Ishikawa (cell line): ENCODE measurements around the gene ZCCHC14.

Source experiments
- CEBPB ChIP-seq: IDR thresholded peaks from 2 replicates; pipeline ENCODE4 v1.6.1; 2012
- CREB1 ChIP-seq: IDR thresholded peaks from 2 replicates; pipeline ENCODE4 v1.6.1; 2012; ENCODE audit warnings: low read depth
- EGR1 ChIP-seq: IDR thresholded peaks from 2 replicates; pipeline ENCODE4 v1.6.1; 2012
- EP300 ChIP-seq: IDR thresholded peaks from 2 replicates; pipeline ENCODE4 v1.6.1; 2012; ENCODE audit warnings: borderline replicate concordance
- FOXM1 ChIP-seq: IDR thresholded peaks from 2 replicates; pipeline ENCODE4 v1.6.1; 2012; ENCODE audit warnings: low read depth, borderline replicate concordance
- MAX ChIP-seq: IDR thresholded peaks from 2 replicates; pipeline ENCODE4 v1.6.1; 2012
- NFIC ChIP-seq: IDR thresholded peaks from 2 replicates; pipeline ENCODE4 v1.6.1; 2012
- RAD21 ChIP-seq: IDR thresholded peaks from 2 replicates; pipeline ENCODE4 v1.6.1; 2012; ENCODE audit warnings: low read depth
- REST ChIP-seq: IDR thresholded peaks from 2 replicates; pipeline ENCODE4 v1.6.1; 2012; ENCODE audit warnings: low read depth, mild to moderate bottlenecking
- TAF1 ChIP-seq: IDR thresholded peaks from 2 replicates; pipeline ENCODE4 v1.6.1; 2012; ENCODE audit warnings: low read depth, mild to moderate bottlenecking
- TCF12 ChIP-seq: IDR thresholded peaks from 2 replicates; pipeline ENCODE4 v1.6.1; 2012; ENCODE audit warnings: low read depth
- TEAD4 ChIP-seq: IDR thresholded peaks from 2 replicates; pipeline ENCODE4 v1.6.1; 2012
- USF1 ChIP-seq: IDR thresholded peaks from 2 replicates; pipeline ENCODE4 v1.6.1; 2012
- YY1 ChIP-seq: IDR thresholded peaks from 2 replicates; pipeline ENCODE4 v1.6.1; 2012; ENCODE audit warnings: low read depth
- ZBTB7A ChIP-seq: IDR thresholded peaks from 2 replicates; pipeline ENCODE4 v1.6.1; 2012; ENCODE audit warnings: low read depth

ZCCHC14 gene

GRCh38 chr16:87442581-87442966, 50.2 kb downstream of the ZCCHC14 start:
- TF ChIP-seq EP300, result no peak
- no peak for TF ChIP-seq TCF12
- no peak for TF ChIP-seq FOXM1
- TF ChIP-seq YY1, result no peak
- TF ChIP-seq MAX, result no peak
- no peak for TF ChIP-seq REST
- no peak for TF ChIP-seq USF1
- TF ChIP-seq NFIC, result no peak
- no peak for TF ChIP-seq CREB1
- TF ChIP-seq TEAD4, result no peak
- TF ChIP-seq ZBTB7A, result no peak
- no peak for TF ChIP-seq RAD21
- no peak for TF ChIP-seq EGR1
- TF ChIP-seq CEBPB, result no peak
- TF ChIP-seq TAF1, result no peak

- TF ChIP-seq TCF12, result no peak
Observed at GRCh38 chr16:87441886-87442580, 50.8 kb downstream of the ZCCHC14 start.

- no peak for TF ChIP-seq MAX
- TF ChIP-seq YY1, result no peak
- no peak for TF ChIP-seq RAD21
- TF ChIP-seq EP300, result no peak
- no peak for TF ChIP-seq USF1
- TF ChIP-seq TEAD4, result no peak
- TF ChIP-seq ZBTB7A, result no peak
- TF ChIP-seq CEBPB, result no peak
- no peak for TF ChIP-seq REST
- no peak for TF ChIP-seq TAF1
- no peak for TF ChIP-seq FOXM1
- no peak for TF ChIP-seq EGR1
Observed at GRCh38 chr16:87439926-87440325, 52.9 kb downstream of the ZCCHC14 start.

GRCh38 chr16:87438611-87438985, 54.2 kb downstream of the ZCCHC14 start:
- TF ChIP-seq EP300 (no peak), CREB1 (no peak)

- TF ChIP-seq CEBPB, result no peak
- no peak for TF ChIP-seq RAD21
- no peak for TF ChIP-seq FOXM1
- no peak for TF ChIP-seq USF1
- TF ChIP-seq MAX, result 0 out of 2 replicates have a peak, but pooled peaks have one; percentile 32
Observed at GRCh38 chr16:87437911-87438610, 54.8 kb downstream of the ZCCHC14 start.

- no peak for TF ChIP-seq USF1
- no peak for TF ChIP-seq YY1
- no peak for TF ChIP-seq REST
- no peak for TF ChIP-seq EGR1
- no peak for TF ChIP-seq RAD21
Observed at GRCh38 chr16:87437327-87437726, 55.5 kb downstream of the ZCCHC14 start.
